NCI-H446 (cell line): ENCODE results near the gene GATC.

Source experiments
- DNase-seq, 2 experiments: peaks; one replicate each; lab custom pipeline; 2025; lab: John Stamatoyannopoulos, UW

The GATC gene

DNA sequence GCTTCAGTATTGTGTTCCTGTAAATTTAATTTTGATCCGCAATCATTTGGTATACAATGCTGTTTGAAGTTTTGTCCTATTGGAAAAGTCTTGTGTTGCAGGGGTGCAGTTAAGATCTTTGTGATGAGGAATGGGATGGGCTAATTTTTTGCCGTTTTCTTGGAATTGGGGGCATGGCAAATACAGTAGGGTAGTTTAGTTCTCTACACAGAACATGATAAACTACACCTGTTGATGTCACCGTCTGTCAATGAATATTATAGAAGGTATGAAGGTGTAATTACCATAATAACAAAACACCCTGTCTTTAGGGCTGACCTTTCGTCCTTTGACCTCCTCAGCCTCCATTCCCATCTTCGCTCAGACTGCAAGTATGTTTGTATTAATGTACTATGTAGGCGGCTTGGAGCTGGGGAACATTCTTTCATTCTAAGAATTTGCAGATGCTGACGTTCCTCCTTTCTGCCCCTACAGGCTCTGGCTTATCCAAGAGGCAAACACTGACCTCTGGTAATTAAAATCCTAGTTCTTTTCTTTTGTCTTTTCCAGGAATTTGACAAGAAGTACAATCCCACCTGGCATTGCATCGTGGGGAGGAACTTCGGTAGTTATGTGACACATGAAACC, 51.4 kb downstream of the GATC start:
- no peak for DNase-seq

GRCh38 chr12:120498870-120499515, 52.7 kb downstream of the GATC start:
- DNase-seq = no peak

DNA sequence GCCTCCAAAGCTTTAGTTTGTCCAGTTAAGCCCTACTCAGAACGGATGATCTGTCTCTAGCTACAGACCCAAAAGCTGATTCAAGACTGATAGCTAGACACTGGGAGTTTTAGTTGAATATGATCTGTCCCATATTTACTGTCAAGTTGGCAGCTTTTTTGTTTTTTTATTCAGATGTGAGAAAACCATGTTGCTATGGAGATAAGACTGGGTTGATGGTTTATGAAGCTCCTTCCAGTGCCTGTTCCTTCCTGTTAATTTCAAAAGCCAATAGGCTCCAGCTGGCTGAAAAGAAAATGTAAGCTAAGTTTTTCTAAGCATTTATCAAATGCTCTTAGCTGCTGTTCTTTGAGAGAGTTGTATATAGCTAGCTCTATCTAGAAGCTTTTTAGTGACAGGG, 54.3 kb downstream of the GATC start:
- no peak for DNase-seq

GRCh38 chr12:120504587-120504986, 58.3 kb downstream of the GATC start:
- DNase-seq = no peak

DNA sequence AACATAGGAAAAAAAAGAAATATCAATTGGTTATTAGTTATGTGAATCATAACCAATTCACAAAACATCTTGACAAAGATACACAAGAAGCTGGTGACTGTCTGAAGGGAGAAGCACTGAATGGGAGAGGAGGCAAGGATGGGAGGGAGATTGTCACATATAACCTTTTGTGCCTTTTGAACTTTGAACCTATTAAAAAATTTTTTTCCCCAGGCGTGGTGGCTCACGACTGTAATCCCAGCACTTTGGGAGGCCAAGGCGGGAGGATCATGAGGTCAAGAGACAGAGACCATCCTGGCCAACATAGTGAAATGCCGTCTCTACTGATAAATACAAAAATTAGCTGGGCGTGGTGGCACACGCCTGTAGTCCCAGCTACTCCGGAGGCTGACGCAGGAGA, 62.3 kb downstream of the GATC start:
- no peak for DNase-seq
